IPS-15b (cell line): ENCODE data around the gene TOB1.

Experiments used
- H3K27me3 ChIP-seq: one replicate; pipeline ENCODE4 v1.6.1; 2013; ENCODE audit warnings: low read length; ENCODE audit not compliant: control insufficient read depth, insufficient read depth
- H3K36me3 ChIP-seq: one replicate; pipeline ENCODE4 v1.6.1; 2013; ENCODE audit warnings: low read length; ENCODE audit not compliant: control insufficient read depth, insufficient read depth
- H3K4me1 ChIP-seq: one replicate; pipeline ENCODE4 v1.6.1; 2013; ENCODE audit warnings: mild to moderate bottlenecking, low read length; ENCODE audit not compliant: control insufficient read depth, insufficient read depth
- H3K4me3 ChIP-seq: one replicate; pipeline ENCODE4 v1.5.1; 2013; ENCODE audit warnings: low read depth, low read length
- H3K9ac ChIP-seq: one replicate; pipeline ENCODE4 v1.6.1; 2013; ENCODE audit warnings: low read depth, mild to moderate bottlenecking, low read length
- H3K9me3 ChIP-seq: one replicate; pipeline ENCODE4 v1.6.1; 2013; ENCODE audit warnings: mild to moderate bottlenecking, low read length; ENCODE audit not compliant: control insufficient read depth, insufficient read depth

Gene TOB1

GRCh38 chr17:50816771-50817751 lies 49.1 kb downstream of the TOB1 start:
- H3K9me3 ChIP-seq = no peaks in the 10 kb centered on the region
- H3K4me1 ChIP-seq = peaks cover 3% of the 10 kb centered on the region
- no peak overlapping the region for H3K9ac ChIP-seq
- no peak overlapping the region for H3K4me3 ChIP-seq
- no peaks in the 10 kb centered on the region for H3K36me3 ChIP-seq
- no peaks in the 10 kb centered on the region for H3K27me3 ChIP-seq

- H3K4me1 ChIP-seq = peaks cover 3% of the 10 kb centered on the region
- H3K27me3 ChIP-seq = no peaks in the 10 kb centered on the region
- no peak overlapping the region for H3K4me3 ChIP-seq
- no peak overlapping the region for H3K9ac ChIP-seq
- H3K36me3 ChIP-seq = no peaks in the 10 kb centered on the region
- no peaks in the 10 kb centered on the region for H3K9me3 ChIP-seq
Measured at GRCh38 chr17:50816271-50816670, 49.9 kb downstream of the TOB1 start.

- H3K27me3 ChIP-seq = no peaks in the 10 kb centered on the region
- no peak overlapping the region for H3K9ac ChIP-seq
- no peaks in the 10 kb centered on the region for H3K36me3 ChIP-seq
- no peaks in the 10 kb centered on the region for H3K9me3 ChIP-seq
- no peak overlapping the region for H3K4me3 ChIP-seq
- peaks cover 3% of the 10 kb centered on the region for H3K4me1 ChIP-seq
Measured at GRCh38 chr17:50815400-50815799, 50.8 kb downstream of the TOB1 start.

- H3K9me3 ChIP-seq = no peaks in the 10 kb centered on the region
- H3K4me3 ChIP-seq = no peak overlapping the region
- no peak overlapping the region for H3K9ac ChIP-seq
- no peaks in the 10 kb centered on the region for H3K27me3 ChIP-seq
- H3K4me1 ChIP-seq = peaks cover 3% of the 10 kb centered on the region
- no peaks in the 10 kb centered on the region for H3K36me3 ChIP-seq
Measured at GRCh38 chr17:50813583-50813982, 52.6 kb downstream of the TOB1 start.
